ENCODE measurements around the gene MMP23B.

Gene MMP23B

GRCh38 chr1:1622788-1623094, 9.2 kb upstream of the MMP23B start:
- TF ChIP-seq ZBTB7A (IDR thresholded peaks at IDR 0.05; ENCODE audit: low read depth) (no peak), CREB1 (IDR thresholded peaks at IDR 0.05; ENCODE audit: low read depth) (no peak), FOXM1 (IDR thresholded peaks at IDR 0.05; ENCODE audit: borderline replicate concordance, low read depth) (no peak), YY1 (IDR thresholded peaks at IDR 0.05; ENCODE audit: low read depth) (no peak), TAF1 (IDR thresholded peaks at IDR 0.05; ENCODE audit: low read depth) (no peak)

DNA sequence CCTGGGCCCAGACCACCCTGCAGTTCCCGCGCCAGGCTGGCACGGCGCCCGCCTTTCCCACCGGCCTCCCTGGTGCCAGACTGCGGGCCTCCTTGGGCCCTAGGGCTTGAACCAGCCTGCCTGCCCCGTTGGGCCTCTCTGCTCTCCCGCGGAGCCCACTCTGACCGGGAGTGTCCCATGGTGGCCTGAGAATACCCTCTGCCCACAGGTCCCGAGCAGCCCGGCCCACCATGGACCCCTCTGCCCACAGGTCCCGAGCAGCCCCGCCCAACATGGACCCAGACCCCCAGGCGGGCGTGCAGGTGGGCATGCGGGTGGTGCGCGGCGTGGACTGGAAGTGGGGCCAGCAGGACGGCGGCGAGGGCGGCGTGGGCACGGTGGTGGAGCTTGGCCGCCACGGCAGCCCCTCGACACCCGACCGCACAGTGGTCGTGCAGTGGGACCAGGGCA, 8.8 kb upstream of the MMP23B start:
- TF ChIP-seq, protein P1, sequence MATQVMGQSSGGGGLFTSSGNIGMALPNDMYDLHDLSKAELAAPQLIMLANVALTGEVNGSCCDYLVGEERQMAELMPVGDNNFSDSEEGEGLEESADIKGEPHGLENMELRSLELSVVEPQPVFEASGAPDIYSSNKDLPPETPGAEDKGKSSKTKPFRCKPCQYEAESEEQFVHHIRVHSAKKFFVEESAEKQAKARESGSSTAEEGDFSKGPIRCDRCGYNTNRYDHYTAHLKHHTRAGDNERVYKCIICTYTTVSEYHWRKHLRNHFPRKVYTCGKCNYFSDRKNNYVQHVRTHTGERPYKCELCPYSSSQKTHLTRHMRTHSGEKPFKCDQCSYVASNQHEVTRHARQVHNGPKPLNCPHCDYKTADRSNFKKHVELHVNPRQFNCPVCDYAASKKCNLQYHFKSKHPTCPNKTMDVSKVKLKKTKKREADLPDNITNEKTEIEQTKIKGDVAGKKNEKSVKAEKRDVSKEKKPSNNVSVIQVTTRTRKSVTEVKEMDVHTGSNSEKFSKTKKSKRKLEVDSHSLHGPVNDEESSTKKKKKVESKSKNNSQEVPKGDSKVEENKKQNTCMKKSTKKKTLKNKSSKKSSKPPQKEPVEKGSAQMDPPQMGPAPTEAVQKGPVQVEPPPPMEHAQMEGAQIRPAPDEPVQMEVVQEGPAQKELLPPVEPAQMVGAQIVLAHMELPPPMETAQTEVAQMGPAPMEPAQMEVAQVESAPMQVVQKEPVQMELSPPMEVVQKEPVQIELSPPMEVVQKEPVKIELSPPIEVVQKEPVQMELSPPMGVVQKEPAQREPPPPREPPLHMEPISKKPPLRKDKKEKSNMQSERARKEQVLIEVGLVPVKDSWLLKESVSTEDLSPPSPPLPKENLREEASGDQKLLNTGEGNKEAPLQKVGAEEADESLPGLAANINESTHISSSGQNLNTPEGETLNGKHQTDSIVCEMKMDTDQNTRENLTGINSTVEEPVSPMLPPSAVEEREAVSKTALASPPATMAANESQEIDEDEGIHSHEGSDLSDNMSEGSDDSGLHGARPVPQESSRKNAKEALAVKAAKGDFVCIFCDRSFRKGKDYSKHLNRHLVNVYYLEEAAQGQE (IDR thresholded peaks at IDR 0.05; ENCODE audit: low read depth) = no peak
- TF ChIP-seq RAD21 (IDR thresholded peaks at IDR 0.05; ENCODE audit: low read depth) = no peak
- no peak for TF ChIP-seq TEAD4 (IDR thresholded peaks at IDR 0.05)
- TF ChIP-seq, protein P2, sequence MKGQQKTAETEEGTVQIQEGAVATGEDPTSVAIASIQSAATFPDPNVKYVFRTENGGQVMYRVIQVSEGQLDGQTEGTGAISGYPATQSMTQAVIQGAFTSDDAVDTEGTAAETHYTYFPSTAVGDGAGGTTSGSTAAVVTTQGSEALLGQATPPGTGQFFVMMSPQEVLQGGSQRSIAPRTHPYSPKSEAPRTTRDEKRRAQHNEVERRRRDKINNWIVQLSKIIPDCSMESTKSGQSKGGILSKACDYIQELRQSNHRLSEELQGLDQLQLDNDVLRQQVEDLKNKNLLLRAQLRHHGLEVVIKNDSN (IDR thresholded peaks at IDR 0.05) = no peak
- TF ChIP-seq TCF12 (IDR thresholded peaks at IDR 0.05; ENCODE audit: low read depth) = no peak

DNA sequence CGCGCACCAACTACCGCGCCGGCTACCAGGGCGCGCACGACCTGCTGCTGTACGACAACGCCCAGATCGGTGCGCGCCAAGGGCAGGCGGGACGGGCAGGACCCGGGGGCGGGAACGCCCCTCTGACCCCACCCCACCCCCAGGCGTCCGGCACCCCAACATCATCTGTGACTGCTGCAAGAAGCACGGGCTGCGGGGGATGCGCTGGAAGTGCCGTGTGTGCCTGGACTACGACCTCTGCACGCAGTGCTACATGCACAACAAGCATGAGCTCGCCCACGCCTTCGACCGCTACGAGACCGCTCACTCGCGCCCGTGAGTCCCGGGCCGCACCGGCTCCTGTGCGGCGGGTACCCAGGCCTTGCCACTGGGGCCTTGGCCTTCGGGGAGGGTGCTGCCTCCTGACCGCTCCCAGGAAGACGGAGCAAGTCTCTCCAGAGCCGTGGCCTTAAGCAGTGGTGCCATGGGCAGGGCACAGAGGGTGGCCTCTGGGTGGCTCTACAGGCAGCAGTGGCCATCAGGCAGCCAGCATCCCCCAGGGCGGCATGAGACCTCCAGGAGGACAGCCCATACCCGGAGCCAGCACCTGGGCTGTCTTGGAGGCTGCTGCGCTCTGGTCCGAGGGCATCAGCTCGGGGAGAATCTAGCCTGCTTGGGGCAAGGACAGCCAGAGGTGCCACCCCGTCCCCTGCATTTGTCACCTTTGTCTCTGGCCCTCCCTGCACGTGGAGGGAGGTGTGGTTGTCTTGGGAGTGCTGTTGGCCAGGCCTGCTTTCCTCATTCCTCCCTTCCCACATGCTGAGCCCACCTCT, 8.1 kb upstream of the MMP23B start:
- TF ChIP-seq, protein P1 (IDR thresholded peaks at IDR 0.05; ENCODE audit: low read depth) = no peak
- TF ChIP-seq, protein P3, sequence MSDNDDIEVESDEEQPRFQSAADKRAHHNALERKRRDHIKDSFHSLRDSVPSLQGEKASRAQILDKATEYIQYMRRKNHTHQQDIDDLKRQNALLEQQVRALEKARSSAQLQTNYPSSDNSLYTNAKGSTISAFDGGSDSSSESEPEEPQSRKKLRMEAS (IDR thresholded peaks at IDR 0.05) = peak; percentile 38; the same call in 1 of the 2 replicates

GRCh38 chr1:1624443-1625403, 7.2 kb upstream of the MMP23B start:
- TF ChIP-seq, protein P3 (IDR thresholded peaks at IDR 0.05) = 0 out of 2 replicates have a peak, but pooled peaks have one; percentile 1
- TF ChIP-seq CEBPB (IDR thresholded peaks at IDR 0.05) (no peak), YY1 (IDR thresholded peaks at IDR 0.05; ENCODE audit: low read depth) (no peak), EGR1 (IDR thresholded peaks at IDR 0.05) (no peak), RAD21 (IDR thresholded peaks at IDR 0.05; ENCODE audit: low read depth) (no peak), FOXM1 (IDR thresholded peaks at IDR 0.05; ENCODE audit: borderline replicate concordance, low read depth) (no peak), NFIC (IDR thresholded peaks at IDR 0.05) (peak; percentile 48; the same call in 1 of the 2 replicates), TAF1 (IDR thresholded peaks at IDR 0.05; ENCODE audit: low read depth) (no peak), TCF12 (IDR thresholded peaks at IDR 0.05; ENCODE audit: low read depth) (no peak), ZBTB7A (IDR thresholded peaks at IDR 0.05; ENCODE audit: low read depth) (no peak), EP300 (IDR thresholded peaks at IDR 0.05; ENCODE audit: borderline replicate concordance) (no peak)
- TF ChIP-seq, protein P1 (IDR thresholded peaks at IDR 0.05; ENCODE audit: low read depth) = no peak
- TF ChIP-seq, protein P2 (IDR thresholded peaks at IDR 0.05) = no peak

Measured in Ishikawa (cell line).